ENCODE measurements around the gene LRRC36.

DNA sequence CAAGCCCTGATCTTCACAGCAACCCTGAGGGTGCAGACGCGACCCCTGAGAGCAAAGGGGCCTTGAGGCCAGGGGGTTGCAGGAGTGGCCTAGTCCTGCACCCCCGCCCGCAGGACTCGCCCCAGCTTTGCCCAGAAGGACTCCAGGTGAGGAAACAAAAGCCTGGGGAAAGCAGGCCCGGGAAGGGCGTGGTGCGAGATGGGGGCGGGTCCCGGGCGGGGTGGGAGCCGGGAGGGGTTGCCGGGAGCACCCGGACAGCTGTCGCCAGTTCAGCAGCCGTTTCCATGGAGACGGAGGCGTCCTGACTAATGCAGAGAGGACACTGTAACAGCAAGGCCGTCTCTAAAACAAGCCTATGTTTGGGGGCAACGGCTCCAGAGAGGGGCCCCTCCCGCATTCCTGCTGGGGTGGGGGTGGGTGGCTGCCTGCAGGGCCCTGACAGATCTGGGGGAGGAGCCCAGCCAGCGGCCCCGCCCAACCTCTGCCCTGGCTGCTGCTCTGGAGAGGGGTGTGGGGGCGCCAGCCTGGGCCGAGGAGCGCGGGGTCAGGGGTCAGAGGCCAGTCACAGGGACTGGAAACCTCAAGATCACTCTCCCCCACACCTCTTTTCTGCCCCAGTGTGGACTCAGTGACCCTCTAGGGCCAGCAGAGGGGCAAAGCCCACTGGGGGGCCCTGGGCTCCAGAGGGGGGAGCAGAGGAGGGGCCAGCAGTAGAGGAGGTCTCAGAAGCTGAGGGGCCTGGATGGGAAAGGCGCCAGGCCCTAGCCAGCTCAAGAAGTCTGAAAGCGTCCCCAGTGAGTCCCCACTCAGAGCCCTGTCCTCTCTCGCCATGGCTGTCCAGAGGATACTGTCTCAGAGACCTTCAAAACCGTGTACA, 69.8 kb downstream of the LRRC36 start:
- TF ChIP-seq, protein P1, sequence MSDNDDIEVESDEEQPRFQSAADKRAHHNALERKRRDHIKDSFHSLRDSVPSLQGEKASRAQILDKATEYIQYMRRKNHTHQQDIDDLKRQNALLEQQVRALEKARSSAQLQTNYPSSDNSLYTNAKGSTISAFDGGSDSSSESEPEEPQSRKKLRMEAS (CRISPR knock-in tag; IDR thresholded peaks at IDR 0.05) = no peak
- TF ChIP-seq, protein P2, sequence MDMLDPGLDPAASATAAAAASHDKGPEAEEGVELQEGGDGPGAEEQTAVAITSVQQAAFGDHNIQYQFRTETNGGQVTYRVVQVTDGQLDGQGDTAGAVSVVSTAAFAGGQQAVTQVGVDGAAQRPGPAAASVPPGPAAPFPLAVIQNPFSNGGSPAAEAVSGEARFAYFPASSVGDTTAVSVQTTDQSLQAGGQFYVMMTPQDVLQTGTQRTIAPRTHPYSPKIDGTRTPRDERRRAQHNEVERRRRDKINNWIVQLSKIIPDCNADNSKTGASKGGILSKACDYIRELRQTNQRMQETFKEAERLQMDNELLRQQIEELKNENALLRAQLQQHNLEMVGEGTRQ (CRISPR knock-in tag; IDR thresholded peaks at IDR 0.05) = no peak
- no peak for TF ChIP-seq TCF7 (CRISPR knock-in tag; IDR thresholded peaks at IDR 0.05; ENCODE audit: low read depth)
- TF ChIP-seq HMGXB4 (CRISPR knock-in tag; IDR thresholded peaks at IDR 0.05) = no peak
- TF ChIP-seq CTCF (IDR thresholded peaks at IDR 0.05) = no peak

Measured in WTC11 (cell line).